ENCODE data around the gene SLAIN2.
"Not testable (repeated sequence)": the region's sequence is repeated elsewhere in the genome, so short reads cannot be mapped to it uniquely, and the experiment has no call there.

SLAIN2 gene

DNA sequence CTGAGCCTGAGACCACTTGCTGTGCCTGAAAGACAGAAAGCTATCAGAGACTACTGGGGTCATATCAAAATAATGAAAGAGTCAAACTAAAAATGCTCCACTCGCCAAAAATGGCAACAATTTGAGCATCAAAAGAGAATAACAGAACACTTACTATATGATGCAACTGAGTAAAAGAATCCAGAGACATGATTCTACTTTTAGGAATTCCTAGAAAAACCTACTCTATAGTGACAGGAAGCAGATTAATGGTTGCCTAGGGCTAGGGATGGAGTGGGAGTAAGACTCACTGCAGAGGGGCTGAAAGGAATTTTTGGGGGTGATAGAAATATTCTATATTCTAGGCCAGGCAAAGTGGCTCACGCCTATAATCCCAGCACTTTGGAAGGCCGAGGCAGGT, 29.4 kb upstream of the SLAIN2 start:
- Histone ChIP-seq H3K36me3 (ENCODE audit: control insufficient read depth, insufficient read depth, low read length) (no peaks in the 10 kb centered on the region), H3K4me1 (ENCODE audit: control insufficient read depth, insufficient read depth, low read length, poor library complexity, severe bottlenecking) (no peaks in the 10 kb centered on the region), H3K27me3 (replicated peaks; ENCODE audit: control insufficient read depth, insufficient read depth, low read length, poor library complexity, severe bottlenecking) (no peaks in the 10 kb centered on the region), H3K4me3 (ENCODE audit: insufficient read depth, low read depth, low read length, poor library complexity, severe bottlenecking) (no peak overlapping the region), H3K27ac (ENCODE audit: insufficient read depth, low read length, poor library complexity, severe bottlenecking) (no peak overlapping the region), H3K9me3 (ENCODE audit: control insufficient read depth, low read length) (no peaks in the 10 kb centered on the region)
- DNase-seq, result no peak

DNA sequence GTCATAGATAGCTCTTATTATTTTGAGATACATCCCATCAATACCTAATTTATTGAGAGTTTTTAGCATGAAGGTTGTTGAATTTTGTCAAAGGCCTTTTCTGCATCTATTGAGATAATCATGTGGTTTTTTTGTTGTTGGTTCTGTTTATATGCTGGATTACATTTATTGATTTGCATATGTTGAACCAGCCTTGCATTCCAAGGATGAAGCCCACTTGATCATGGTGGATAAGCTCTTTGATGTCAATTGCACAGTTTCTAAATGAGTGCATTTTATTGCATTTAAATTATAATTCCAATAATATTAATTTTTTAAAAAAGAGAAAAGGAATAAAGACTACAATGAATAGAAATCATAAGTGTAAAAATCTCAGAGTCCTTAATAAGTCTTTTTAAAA, 26.6 kb upstream of the SLAIN2 start:
- not testable (repeated sequence) for H3K4me3 ChIP-seq (ENCODE audit: insufficient read depth, low read depth, low read length, poor library complexity, severe bottlenecking); H3K9me3 ChIP-seq (ENCODE audit: control insufficient read depth, low read length); H3K36me3 ChIP-seq (ENCODE audit: control insufficient read depth, insufficient read depth, low read length); H3K27ac ChIP-seq (ENCODE audit: insufficient read depth, low read length, poor library complexity, severe bottlenecking); H3K27me3 ChIP-seq (replicated peaks; ENCODE audit: control insufficient read depth, insufficient read depth, low read length, poor library complexity, severe bottlenecking); H3K4me1 ChIP-seq (ENCODE audit: control insufficient read depth, insufficient read depth, low read length, poor library complexity, severe bottlenecking); DNase-seq

DNA sequence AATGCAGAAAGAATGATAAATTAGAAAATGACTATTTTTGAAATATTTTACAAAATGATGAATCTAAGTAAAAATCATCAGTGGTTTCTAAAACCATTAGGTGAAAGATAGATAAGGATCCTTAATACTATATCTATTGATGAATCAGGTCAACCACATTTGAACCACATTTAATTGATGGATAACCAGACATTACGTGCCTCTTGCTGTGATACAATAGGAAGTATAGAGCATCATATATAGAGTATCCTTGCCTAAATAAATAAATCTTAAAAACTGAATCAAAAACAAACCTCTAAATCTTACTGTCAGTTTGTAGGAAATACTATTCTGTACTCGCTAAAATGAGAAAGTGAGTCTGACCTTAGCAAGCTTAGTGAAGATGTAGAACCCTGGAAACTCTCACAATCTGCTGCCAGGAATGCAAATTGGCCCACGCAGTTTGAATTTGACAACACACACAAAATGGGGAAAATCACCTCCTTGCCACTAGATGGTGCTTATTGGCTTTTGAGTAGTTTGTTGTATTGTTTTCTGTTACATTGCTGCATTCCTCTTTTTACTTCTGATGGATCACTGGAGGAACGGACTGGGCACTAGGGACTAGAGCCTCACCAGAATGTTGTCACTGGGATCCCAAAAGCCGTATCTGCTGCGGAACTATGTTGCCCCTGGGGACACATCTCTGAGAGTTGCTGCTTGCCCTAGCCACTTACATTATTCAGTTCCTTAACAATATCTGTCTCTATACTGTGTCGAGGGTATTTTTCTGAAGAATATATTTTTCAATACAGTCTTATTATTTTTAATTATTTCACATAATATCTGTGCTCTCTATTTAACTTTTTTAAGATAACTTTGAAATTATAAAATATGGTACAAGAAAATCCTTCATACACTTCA, 25.4 kb upstream of the SLAIN2 start:
- no peaks in the 10 kb centered on the region for H3K9me3 ChIP-seq (ENCODE audit: control insufficient read depth, low read length)
- no peak for DNase-seq
- H3K4me1 ChIP-seq (ENCODE audit: control insufficient read depth, insufficient read depth, low read length, poor library complexity, severe bottlenecking), result no peaks in the 10 kb centered on the region
- H3K27me3 ChIP-seq (replicated peaks; ENCODE audit: control insufficient read depth, insufficient read depth, low read length, poor library complexity, severe bottlenecking), result no peaks in the 10 kb centered on the region
- no peaks in the 10 kb centered on the region for H3K36me3 ChIP-seq (ENCODE audit: control insufficient read depth, insufficient read depth, low read length)
- H3K4me3 ChIP-seq (ENCODE audit: insufficient read depth, low read depth, low read length, poor library complexity, severe bottlenecking), result no peak overlapping the region
- no peak overlapping the region for H3K27ac ChIP-seq (ENCODE audit: insufficient read depth, low read length, poor library complexity, severe bottlenecking)

DNA sequence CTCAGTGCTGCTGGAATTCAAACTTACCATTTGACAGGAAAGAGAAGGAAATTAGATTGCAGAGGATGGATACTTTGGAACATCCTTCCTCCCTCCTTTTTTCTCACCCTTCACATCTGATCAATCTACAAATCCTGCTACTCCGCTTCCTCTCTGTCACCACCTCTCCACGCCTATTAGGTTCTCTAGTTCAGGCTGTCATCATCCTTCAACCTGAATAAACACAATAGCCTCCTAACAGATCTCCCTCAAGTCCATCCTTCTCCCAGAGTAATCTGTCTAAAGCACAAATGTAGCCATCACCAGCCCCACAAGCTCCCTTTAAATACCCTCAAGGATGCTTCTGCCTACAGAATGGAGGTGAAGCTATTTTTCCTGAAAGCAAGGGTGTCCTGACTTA, 20.0 kb upstream of the SLAIN2 start:
- Histone ChIP-seq H3K27me3 (replicated peaks; ENCODE audit: control insufficient read depth, insufficient read depth, low read length, poor library complexity, severe bottlenecking) (no peaks in the 10 kb centered on the region), H3K27ac (ENCODE audit: insufficient read depth, low read length, poor library complexity, severe bottlenecking) (no peak overlapping the region), H3K4me3 (ENCODE audit: insufficient read depth, low read depth, low read length, poor library complexity, severe bottlenecking) (no peak overlapping the region), H3K9me3 (ENCODE audit: control insufficient read depth, low read length) (no peaks in the 10 kb centered on the region), H3K36me3 (ENCODE audit: control insufficient read depth, insufficient read depth, low read length) (no peaks in the 10 kb centered on the region), H3K4me1 (ENCODE audit: control insufficient read depth, insufficient read depth, low read length, poor library complexity, severe bottlenecking) (no peaks in the 10 kb centered on the region)
- DNase-seq, result no peak

DNA sequence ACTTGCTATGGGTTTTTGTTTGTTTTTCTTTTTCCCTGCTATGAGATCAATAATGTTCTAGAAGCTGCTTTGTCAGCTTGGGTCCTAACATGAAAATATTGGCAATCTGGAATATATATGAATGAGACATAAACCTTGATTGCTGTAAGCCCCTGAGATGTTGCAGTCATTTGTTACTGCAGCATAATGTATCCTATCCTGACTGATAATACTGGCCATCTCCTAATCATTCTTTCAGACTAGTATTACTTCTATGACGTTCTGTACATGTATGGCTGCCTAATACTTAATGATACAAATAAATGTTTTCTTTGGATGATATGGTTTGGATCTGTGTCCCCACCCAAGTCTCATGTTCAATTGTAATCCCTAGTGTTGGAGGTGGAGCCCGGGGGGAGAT, 19.3 kb upstream of the SLAIN2 start:
- no peaks in the 10 kb centered on the region for H3K4me1 ChIP-seq (ENCODE audit: control insufficient read depth, insufficient read depth, low read length, poor library complexity, severe bottlenecking)
- no peak for DNase-seq
- no peaks in the 10 kb centered on the region for H3K36me3 ChIP-seq (ENCODE audit: control insufficient read depth, insufficient read depth, low read length)
- H3K27me3 ChIP-seq (replicated peaks; ENCODE audit: control insufficient read depth, insufficient read depth, low read length, poor library complexity, severe bottlenecking), result no peaks in the 10 kb centered on the region
- H3K27ac ChIP-seq (ENCODE audit: insufficient read depth, low read length, poor library complexity, severe bottlenecking), result no peak overlapping the region
- H3K4me3 ChIP-seq (ENCODE audit: insufficient read depth, low read depth, low read length, poor library complexity, severe bottlenecking), result no peak overlapping the region
- H3K9me3 ChIP-seq (ENCODE audit: control insufficient read depth, low read length), result no peaks in the 10 kb centered on the region

DNA sequence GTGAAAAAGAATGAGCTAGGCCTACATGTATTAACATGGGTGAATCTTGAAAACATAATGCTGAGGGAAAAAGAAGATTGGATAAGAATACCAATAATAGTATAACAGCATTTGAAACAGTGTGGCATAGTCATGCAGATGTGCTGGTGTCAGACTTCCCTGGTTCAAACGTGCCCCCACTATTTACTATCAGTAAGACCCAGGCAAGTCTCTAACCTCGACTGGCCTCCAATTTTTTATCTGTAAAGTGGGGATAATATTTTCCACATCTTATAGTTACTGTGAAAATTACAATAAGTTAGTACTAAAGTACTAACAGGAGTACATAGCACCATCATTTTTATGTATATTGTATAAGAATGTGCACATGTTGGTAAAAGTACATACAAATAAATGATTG, 17.0 kb upstream of the SLAIN2 start:
- Histone ChIP-seq H3K9me3 (ENCODE audit: control insufficient read depth, low read length) (no peaks in the 10 kb centered on the region), H3K4me1 (ENCODE audit: control insufficient read depth, insufficient read depth, low read length, poor library complexity, severe bottlenecking) (no peaks in the 10 kb centered on the region), H3K27me3 (replicated peaks; ENCODE audit: control insufficient read depth, insufficient read depth, low read length, poor library complexity, severe bottlenecking) (no peaks in the 10 kb centered on the region), H3K36me3 (ENCODE audit: control insufficient read depth, insufficient read depth, low read length) (no peaks in the 10 kb centered on the region), H3K4me3 (ENCODE audit: insufficient read depth, low read depth, low read length, poor library complexity, severe bottlenecking) (no peak overlapping the region), H3K27ac (ENCODE audit: insufficient read depth, low read length, poor library complexity, severe bottlenecking) (no peak overlapping the region)
- DNase-seq, result no peak

DNA sequence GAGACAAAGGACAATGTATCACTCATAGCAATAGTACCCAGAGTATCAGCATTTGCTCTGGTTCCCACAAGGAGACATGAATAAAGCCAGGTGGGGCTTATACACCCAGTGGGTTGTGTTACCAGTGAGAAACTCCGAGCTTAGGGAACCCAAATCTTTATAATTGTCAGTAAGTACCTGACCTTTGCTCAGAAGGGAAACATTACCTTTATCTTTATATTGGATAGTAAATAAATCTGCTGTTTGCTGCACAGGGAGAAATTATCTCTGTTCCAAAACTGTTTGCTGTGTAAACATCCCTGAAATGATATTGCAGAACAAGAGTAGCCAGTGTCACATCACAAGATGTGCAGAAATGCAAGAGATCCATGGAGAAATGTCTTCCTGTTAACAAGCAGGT, 12.1 kb upstream of the SLAIN2 start:
- no peak for DNase-seq
- H3K36me3 ChIP-seq (ENCODE audit: control insufficient read depth, insufficient read depth, low read length), result no peaks in the 10 kb centered on the region
- H3K27me3 ChIP-seq (replicated peaks; ENCODE audit: control insufficient read depth, insufficient read depth, low read length, poor library complexity, severe bottlenecking), result no peaks in the 10 kb centered on the region
- H3K9me3 ChIP-seq (ENCODE audit: control insufficient read depth, low read length), result no peaks in the 10 kb centered on the region
- no peaks in the 10 kb centered on the region for H3K4me1 ChIP-seq (ENCODE audit: control insufficient read depth, insufficient read depth, low read length, poor library complexity, severe bottlenecking)
- H3K27ac ChIP-seq (ENCODE audit: insufficient read depth, low read length, poor library complexity, severe bottlenecking), result no peak overlapping the region
- H3K4me3 ChIP-seq (ENCODE audit: insufficient read depth, low read depth, low read length, poor library complexity, severe bottlenecking), result no peak overlapping the region

DNA sequence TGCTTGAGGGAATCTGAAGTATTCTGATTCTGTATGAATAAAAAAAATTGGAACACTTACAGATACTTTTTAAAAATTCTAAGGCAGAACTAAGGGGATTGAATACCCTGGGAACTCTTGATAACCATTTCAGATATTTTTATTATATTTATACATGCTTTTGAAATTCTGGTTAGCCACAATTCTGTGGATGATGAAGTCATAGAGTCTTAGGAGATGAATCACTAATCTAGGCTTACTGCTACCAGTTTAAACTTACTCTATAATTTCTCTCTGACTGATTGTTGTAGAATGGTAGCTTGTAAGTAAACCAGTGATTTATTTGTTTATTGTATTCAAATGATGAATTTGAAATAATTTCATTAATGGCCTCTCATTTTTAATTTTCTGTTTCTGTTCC, 11.4 kb upstream of the SLAIN2 start:
- H3K36me3 ChIP-seq (ENCODE audit: control insufficient read depth, insufficient read depth, low read length), result no peaks in the 10 kb centered on the region
- H3K9me3 ChIP-seq (ENCODE audit: control insufficient read depth, low read length), result no peaks in the 10 kb centered on the region
- no peaks in the 10 kb centered on the region for H3K4me1 ChIP-seq (ENCODE audit: control insufficient read depth, insufficient read depth, low read length, poor library complexity, severe bottlenecking)
- no peak overlapping the region for H3K27ac ChIP-seq (ENCODE audit: insufficient read depth, low read length, poor library complexity, severe bottlenecking)
- DNase-seq, result no peak
- no peaks in the 10 kb centered on the region for H3K27me3 ChIP-seq (replicated peaks; ENCODE audit: control insufficient read depth, insufficient read depth, low read length, poor library complexity, severe bottlenecking)
- no peak overlapping the region for H3K4me3 ChIP-seq (ENCODE audit: insufficient read depth, low read depth, low read length, poor library complexity, severe bottlenecking)

DNA sequence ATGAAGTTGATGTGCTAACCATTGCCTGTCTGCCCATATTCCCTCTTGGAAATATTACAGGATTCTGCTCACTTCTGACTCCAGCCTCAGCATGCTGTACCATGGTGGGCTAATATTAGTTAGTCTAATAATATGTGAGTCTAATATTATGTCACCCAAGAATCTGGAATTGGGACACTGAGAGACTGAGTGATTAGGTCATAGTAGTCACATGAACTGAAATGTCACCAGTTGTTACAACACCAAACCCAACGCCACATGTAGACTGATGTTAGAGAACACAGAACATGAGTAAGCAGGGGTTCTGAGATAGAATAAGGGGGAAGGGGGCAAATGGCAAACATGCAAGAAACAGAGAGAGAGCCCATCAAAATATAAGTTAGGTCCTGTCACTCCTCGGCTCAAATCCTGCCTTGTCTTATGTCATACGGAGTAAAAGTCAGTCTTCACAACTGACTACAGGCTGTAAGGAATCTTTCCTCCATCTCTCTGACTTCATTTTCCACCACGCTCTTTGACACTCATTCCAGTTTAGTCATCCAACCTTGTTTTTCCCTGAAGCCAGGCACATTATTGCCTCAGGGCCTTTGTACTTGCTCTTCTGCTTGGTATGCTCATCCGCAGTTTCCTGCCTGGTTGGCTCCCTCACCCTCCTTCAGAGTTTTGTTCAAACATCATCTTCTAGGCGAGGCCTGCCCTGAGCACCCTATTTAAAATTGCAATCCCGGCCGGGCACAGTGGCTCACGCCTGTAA, 9.6 kb upstream of the SLAIN2 start:
- no peak overlapping the region for H3K27ac ChIP-seq (ENCODE audit: insufficient read depth, low read length, poor library complexity, severe bottlenecking)
- H3K4me3 ChIP-seq (ENCODE audit: insufficient read depth, low read depth, low read length, poor library complexity, severe bottlenecking), result no peak overlapping the region
- H3K9me3 ChIP-seq (ENCODE audit: control insufficient read depth, low read length), result no peaks in the 10 kb centered on the region
- H3K4me1 ChIP-seq (ENCODE audit: control insufficient read depth, insufficient read depth, low read length, poor library complexity, severe bottlenecking), result no peaks in the 10 kb centered on the region
- no peaks in the 10 kb centered on the region for H3K36me3 ChIP-seq (ENCODE audit: control insufficient read depth, insufficient read depth, low read length)
- DNase-seq, result no peak
- H3K27me3 ChIP-seq (replicated peaks; ENCODE audit: control insufficient read depth, insufficient read depth, low read length, poor library complexity, severe bottlenecking), result no peaks in the 10 kb centered on the region

DNA sequence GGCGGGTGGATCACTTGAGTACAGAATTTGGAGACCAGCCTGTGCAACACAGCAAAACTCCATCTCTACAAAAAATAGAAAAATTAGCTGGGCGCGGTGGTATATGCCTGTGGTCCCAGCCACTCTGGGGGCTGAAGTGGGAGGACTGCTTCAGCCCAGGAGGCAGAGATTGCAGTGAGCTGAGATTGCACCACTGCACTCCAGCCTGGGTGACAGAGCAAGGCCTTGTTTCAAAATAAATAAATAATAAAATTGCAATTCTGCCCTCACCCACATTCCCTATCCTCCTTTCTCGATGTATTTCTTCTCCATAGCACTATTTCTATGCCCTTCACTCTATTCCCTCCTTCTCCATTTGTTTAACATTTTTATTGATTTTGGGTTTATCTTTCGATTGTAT, 8.7 kb upstream of the SLAIN2 start:
- Histone ChIP-seq H3K27me3 (replicated peaks; ENCODE audit: control insufficient read depth, insufficient read depth, low read length, poor library complexity, severe bottlenecking) (no peaks in the 10 kb centered on the region), H3K27ac (ENCODE audit: insufficient read depth, low read length, poor library complexity, severe bottlenecking) (no peak overlapping the region)

More for the DNA sequence above, 8.7 kb upstream of the SLAIN2 start:
- H3K4me3 ChIP-seq (ENCODE audit: insufficient read depth, low read depth, low read length, poor library complexity, severe bottlenecking), result no peak overlapping the region
- H3K4me1 ChIP-seq (ENCODE audit: control insufficient read depth, insufficient read depth, low read length, poor library complexity, severe bottlenecking), result no peaks in the 10 kb centered on the region
- no peak for DNase-seq
- H3K36me3 ChIP-seq (ENCODE audit: control insufficient read depth, insufficient read depth, low read length), result no peaks in the 10 kb centered on the region
- no peaks in the 10 kb centered on the region for H3K9me3 ChIP-seq (ENCODE audit: control insufficient read depth, low read length)
